Measurements from ENCODE around the gene HMX2.
A peak's percentile ranks its signal among the peaks of the same experiment; 100 is the strongest.

The HMX2 gene

DNA sequence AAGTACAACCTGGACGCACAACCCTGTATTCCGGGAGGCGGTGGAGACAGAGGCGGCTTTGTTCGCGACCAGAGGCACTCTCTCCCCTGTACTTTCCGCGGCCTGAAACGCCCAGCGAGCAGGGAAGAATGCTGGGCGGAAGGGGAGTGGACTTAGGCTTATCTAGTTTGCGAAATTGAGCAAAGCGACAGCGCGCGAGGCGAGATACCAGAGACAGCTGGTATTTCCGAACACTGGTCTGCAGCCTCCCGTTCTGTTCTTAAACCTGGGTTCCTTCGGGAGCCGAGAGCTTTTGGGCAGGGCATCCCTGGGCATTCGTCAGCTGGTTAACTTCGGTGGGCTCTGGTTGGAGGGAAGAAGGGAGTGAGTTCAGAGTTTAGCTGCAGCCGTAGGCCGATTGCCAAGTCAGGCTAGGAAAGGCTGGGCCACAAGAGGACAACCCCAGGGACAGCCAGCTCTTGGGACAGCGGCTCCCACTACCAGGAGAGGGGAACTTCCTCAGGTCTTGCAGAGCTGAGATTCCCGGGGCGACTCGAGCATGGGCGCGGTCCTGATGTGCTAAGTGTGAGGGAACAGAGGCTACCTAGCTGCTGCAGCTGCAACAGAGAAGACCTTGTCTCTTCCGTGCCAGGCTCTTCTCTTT, 8.3 kb upstream of the HMX2 start:
- no peak for DNase-seq

DNA sequence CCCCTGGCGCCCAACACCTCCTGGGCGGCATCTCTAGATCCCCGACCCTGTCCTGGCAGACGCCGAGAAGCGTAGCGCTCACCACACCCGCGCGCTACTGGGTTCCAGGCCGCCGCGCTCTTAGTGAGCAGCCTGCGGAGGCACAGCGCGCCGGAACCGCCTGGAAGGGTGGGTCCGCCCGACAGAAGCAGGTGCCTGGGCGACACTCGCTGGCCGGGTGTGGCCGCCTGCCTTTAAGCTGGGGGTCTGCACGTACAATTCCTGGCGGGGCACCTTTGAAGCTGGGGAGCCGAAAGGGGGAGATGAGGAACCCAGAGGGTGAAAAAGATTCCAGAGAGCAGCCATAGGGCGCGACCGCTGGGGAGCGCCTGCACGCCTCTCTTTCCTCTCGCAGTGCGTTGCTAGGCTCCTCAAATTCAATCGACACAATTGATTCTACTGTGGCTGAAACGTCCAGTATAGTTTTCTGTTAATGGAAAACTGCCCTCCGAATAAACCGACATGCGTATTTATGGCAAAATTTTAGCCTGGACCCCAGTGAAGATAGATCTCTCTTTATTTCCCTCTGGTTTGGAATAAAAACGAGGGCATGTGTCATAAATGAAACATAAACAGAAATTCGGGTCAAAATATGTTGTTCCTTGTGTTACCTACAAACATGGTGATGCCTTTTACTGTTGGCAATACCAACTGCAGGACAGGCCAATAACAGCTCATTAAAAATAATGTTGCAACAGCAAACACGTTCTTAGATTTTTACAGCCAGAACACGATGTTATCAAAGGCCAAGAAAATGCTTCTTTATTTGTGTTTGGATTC, 7.6 kb upstream of the HMX2 start:
- DNase-seq, result no peak

DNA sequence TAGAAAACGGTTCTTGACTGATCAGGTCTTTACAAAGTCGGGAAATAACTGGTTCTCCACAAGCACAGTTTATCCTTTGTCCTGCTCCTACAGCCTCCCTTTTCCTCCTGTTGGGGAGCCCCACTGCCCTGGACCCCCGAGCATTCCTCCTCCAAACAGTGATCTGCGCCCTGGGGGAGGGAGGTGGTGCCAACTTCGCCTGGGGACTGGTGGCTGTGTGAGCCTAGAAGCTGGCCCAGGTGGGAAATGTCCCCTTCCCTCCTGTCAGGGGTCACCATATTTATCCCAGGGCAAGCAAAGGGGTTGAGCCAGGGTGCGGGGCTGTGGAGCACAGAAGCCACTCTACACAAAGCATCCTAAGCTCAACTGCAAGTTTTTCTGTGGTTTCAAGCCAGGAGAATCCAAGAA, 6.9 kb upstream of the HMX2 start:
- no peak for DNase-seq

DNA sequence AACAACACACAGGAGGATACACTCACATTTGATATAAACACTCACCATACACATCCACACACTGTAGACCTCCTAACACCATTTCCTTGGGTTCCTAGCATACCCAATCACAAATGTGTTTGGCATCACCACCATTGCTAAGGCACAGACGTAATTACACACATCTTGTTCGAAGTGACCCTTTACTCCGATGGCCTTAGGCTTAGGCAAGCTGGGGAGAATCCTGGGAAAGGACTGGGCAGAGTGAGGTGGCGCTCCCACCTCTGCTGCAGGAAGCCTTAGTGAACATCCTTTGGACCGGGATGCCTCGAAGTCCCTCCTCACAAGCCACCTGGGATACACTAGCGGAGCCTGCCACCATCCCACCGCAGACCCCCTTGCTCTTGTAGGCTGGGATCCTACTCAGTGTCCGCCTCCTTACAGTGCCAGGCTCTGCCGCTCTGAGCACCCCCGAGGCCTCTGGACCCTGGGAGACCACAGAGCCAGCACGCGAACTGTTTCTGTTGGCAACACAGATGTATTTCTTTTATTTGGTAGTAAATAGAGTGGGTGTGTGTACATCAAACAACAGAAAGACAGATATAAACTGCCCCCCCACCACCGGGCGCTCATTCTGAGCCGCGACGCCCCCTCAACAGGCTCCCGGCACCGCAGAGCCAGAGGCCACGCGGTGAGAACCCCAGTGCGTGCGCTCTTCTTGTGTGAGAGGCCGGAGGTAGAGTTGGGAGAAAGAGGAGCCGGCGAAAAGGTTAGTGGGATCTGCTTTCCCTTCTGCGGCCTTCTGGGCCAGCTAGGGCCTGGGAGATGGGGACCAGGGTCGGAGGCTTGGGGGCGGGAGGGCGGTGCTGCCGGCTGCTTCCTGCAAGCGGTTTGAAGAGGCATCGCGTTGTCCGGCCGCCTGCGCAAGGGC, 5.9 kb upstream of the HMX2 start:
- no peak for DNase-seq

DNA sequence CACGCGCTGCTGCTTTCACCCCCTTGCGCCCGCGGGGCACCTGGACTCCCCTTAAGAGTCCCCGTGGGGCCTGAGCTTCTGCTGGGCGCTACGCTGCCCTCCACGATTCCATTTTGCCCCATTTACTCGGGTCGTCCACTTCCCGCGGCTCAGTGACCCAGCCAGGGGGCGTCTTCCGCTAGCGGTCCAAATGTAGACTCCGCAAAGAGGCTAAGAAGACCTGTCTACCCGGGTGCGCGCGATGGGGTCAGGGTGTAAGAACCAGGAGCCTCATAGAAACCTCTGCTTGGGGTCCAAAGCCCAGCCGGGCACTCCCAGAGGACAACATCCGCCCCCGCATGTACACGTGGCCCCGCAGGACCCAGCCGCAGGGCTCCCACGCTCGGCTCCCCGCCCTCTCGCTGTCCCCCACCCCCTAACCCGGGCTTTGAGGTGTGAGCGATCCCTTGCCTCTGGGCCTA, 5.2 kb upstream of the HMX2 start:
- DNase-seq, result no peak

DNA sequence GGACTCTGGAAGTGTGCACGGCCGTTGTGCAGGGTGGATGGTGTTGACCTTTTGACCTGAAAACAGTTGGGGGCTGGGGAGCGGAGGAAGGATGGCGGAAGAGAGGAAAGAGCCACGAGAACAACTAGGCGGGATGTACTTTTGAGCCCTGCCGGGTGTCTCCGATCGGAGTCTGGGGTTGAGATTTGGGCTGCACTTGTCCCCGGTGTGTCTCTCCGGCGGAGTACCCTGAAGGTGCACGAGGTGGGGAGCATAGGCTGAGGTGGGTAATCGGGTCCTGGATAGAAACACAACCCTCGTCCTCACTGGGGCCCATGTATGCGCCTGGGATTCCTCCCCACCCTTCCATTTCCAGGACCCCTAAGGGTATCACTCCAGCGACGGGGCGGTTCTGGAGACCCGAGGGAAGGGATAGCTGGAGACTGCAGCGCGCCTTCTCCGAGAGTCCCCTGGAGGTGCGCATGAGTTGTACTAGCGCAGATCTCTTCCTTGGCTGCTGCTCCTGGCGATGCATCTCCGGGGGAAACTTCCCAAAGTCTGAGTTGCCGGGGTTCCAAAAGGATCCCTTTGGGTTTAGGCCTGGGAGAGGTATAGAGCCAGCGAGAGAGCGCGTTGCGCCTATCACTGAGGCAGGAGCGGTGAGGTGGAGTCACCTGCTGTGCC, 4.6 kb upstream of the HMX2 start:
- DNase-seq, result no peak

DNA sequence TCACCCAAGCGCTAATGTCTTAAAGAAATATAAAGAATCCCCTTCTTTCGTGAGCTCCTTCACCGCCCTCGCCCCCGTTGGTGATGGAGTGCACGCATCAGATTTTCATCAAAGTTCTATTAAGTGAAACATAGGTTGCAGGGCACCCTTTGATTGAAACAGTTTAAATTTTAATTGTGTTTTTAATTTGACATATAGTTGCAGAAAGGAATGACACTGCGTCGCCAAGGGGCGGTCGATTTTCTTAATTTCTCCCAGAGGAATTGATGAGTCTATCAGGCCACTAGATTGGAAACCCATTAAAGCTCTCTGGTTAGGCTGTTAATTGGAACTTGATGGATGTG, 4.1 kb upstream of the HMX2 start:
- DNase-seq, result no peak

DNA sequence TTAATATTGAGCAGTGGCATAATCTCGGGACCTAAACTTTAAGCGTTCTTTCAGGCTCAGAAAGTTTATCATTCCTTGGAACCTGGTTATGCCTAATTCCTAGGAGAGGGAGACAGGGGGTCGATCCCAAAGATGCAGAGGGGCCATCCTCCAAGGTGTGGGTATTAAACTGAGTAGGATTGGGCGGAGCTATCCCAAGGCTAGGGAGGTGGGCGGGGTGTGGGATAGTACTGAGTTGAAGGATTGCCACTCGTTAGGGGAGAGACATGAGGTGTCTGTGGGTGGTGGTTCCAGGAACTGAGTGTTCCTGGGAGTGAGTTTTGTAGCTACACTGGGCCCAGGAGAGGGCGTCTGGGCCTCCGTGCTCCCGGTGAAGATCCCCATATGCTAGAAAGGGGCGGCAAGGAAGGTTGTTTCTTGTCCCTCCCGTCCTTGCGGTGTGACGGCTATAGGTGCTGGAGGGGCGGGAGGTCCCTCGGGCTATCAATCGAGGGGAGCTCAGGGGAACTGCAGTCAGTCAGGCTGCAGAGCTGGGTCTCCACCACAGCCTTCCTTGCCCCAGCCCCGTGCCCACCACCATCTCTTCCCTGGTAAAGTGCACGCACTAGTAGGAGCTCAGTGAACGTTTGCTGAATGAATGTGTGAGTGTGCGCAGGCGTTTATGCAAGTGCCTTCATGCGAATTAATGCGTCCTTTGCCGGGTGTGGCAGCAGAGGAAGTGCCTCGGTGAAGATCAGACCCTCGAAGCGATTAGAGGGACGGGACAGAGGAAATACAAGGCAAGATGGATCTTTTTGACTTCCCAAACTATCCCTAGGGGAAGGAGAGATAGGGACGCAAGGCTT, 3.0 kb upstream of the HMX2 start:
- peak in 1 of 2 experiments; percentile 14 for DNase-seq

DNA sequence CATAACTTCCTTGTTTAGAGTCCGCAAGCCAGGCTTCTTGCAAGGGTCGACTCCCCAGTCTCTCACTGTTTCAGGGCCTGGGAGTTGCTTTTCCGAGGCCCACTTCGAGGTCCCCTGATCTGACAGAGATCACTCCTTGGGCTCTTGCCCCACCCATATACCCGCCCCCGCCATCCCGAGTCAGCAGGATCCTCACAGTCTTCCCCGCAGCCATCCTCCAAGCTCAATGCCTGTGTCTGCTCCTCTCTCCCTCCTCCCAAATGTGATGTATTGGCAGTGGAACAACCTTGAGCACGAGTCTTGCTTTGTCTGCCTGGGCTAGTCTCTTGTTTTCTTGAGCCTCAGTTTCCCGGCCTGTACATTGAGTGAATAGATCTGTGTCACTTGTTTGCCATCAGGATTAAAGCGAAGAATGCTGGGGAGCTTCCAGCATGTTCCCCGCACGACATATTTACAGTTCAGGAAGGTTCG, 2.4 kb upstream of the HMX2 start:
- no peak for DNase-seq

DNA sequence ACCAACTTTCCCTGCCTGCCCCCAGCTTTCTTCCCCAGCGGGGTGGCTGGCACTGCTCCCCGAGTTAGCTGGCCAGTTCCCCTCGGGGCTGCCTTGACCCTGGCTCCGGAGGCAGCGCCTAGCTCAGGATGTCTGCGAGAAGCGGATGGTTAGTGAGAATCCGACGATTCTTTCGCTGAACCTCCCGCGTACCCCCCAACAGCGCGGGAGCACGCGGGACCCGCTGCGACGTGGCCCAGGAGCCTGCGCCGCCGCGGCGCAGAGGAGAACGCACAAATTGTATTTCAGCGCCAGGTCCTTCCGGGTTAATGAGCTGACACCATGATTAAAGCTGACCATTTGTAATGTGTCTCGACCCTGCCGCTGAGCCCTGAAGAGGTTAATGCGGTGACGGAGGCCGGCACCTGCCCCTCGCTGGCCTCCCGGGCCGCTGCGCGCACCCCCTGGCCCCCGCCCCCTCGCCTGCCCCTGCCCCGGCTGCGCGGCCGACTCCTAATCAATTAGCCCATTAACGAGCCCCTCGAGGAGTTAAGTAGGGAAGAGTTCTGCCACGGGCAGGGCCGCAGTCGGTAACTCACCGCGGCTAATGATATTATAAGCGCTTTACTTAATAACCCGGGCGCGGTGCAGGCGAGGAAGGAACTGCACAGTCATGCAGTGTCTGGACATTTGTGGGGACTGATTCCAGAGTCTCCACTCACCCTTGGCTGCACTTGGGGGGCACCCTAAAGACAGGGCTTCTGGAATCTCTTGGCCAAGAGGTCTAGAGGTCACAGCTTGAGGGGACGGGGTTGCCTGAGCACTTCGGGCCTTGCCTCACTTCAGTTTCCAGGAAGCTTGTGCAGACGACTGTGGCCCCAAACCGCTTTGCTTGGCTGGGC, 1.7 kb upstream of the HMX2 start:
- no peak for DNase-seq

DNA sequence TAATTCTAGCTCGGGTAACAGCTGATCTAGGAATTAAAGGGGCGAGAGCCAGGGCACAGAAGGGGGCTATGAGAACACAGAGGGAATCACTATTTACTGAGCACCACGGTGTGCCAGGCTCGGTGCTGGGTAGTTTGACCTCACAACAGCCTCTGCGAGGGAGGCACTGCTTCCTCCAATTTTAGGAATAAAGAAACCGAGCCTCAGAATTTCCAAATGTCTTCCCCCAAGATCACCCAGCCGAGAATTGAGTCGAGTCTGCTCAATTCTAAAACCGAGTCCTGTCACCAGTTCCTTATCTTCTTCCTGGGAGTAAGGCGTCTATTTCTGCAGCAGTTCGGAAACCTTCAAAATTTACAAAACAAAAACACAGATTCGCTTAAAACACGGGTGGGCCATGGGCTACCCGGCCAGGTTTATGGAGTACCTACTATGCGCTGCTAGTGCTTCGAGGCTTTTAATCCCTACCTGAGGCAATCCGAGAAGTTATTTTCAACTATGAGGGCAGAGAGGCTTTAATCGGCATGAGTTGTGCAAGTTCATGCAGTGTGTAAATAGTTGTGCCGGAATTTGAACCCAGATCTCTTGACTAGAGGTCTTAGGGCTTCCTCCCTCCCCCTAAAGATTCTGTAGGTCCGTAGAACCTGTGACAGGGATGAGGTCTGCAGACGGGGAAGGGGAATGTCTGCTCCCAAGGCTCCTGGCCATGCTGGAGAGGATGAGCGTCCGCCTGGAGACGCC, 872 bp upstream of the HMX2 start:
- no peak for DNase-seq

DNA sequence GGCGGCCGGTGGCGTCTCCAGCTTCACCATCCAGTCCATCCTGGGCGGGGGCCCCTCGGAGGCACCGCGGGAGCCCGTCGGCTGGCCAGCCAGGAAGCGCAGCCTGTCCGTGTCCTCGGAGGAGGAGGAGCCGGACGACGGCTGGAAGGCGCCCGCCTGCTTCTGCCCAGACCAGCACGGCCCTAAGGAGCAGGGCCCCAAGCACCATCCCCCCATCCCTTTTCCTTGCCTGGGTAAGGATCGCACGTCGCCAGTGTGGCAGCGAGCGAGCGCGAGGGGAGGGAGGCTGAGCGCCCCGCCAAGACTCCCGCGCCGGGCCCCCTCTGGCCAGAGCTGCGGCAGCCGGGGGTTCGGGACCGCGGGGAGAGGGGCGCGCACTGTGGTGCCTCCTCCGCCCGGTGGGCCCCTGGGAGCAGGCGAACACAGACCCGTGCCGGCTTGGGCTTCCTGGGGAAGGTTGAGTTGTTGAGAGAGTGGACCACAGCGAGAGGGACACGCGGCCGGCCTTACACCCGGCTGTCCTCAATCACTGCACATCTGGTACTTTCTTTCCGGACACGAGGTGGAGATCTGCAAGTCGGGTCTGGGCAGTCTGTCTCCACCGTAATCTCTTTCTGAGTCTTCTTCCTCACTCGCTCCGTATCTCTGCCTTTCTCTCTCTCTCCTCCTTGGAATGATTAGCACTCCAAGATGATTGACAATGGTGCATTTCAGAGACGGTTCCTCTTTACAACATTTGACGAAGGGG, 652 bp downstream of the HMX2 start:
- no peak for DNase-seq

DNA sequence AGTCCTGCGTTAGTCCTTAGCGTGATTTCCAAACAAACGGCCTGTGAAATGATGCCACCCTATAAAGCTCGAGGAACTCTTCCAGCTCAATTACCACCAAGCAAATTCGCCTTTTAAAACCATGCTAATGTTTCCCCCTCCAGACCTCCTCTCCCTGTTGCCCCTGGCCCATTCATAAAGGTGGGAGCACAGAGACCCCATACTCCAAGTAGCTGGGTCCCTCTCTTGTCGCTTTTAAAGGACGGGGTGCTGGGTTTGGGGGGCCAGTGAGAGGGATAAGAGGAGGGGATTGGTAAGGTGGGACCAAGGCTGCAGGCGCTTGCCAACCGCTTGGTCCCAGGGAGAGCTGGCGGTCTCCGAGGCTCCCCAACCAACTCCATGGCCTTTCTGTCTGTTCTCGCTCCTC, 1.2 kb downstream of the HMX2 start:
- no peak for DNase-seq

DNA sequence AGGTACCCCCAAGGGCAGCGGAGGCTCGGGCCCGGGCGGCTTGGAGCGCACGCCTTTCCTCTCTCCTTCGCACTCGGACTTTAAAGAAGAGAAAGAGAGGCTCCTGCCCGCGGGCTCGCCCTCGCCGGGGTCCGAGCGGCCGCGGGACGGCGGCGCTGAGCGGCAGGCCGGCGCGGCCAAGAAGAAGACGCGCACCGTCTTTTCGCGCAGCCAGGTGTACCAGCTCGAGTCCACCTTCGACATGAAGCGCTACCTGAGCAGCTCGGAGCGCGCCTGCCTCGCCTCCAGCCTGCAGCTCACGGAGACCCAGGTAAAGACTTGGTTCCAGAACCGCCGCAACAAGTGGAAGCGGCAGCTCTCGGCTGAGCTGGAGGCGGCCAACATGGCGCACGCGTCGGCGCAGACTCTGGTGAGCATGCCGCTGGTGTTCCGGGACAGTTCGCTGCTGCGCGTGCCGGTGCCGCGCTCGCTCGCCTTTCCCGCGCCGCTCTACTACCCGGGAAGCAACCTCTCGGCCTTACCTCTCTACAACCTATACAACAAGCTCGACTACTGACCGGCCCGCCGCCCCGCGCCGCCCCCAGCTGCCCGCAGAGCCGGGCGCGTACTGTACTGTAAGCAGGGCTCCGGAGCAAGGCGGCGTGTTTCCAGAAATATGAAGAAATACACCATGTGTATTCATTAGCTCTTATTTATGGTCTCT, 1.8 kb downstream of the HMX2 start:
- no peak for DNase-seq

DNA sequence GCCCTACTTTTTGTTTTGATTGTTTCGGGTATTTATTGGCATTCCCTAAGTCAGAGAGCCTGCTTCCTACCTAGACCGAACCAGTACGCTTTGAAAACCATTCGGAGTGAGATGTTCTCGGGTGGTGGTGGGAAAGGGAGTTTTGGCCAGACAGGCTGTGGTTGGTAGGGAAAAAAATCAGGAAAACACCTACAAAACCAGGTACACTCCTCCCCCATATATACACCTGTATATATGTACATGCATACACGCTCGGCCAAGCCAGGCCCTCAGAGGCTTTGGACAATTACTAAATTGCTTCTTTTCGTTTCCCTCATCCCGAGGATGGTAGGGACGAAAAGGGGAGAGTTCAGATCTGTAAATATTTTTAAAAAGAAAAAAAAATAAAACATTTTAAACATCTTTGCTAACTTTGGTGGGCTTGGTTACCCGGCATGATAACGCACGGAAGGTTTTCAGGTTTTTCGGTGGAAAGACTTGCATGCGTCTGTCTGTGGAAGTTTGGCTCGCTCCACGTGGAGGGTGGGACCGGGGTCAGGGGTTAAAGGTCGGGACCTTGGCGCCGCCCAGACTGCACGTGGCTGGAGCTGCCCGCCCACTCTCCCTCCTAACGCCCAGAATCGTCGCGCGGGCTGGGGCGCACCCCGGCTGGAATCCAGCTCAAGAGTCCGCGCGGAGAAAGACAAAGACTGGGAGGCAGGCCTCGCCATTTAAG, 2.5 kb downstream of the HMX2 start:
- no peak for DNase-seq

DNA sequence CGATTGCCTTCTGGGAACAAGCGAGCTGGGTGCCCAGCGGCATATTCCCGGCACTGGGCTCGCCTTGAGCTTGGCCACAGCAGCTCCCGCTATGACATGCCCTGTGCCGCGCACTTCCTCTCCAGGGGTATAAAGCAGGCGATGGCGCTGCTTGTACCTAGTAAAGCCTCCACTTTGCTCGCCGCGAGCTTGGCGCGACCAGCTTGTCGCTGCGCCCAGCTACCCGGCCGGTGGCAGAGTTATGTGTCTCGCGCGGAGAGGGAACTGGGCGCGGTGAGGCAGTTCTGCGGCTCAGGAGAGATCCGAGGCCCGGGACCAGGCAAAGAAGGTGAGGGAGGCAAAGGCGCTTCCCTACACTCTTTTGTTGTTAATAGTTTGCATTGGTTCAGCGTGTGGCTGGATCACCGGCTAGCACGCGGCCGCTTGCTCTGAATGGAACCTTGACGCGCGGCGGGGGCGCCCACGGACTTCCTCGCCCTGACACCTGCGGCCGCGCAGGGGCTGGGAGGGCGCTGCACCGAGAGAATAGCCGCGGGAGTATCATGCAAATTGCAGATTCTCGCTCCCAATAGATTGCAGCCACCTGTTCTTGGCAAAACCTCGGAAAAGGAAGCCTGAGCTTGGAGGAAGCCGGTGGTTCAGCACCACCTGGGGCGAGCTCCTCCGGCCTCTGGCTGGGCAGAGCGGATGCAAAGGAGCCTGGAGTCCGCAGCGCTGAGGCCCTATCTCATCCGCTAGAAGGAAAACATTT, 3.2 kb downstream of the HMX2 start:
- peak; percentile 48 to 64 for DNase-seq

DNA sequence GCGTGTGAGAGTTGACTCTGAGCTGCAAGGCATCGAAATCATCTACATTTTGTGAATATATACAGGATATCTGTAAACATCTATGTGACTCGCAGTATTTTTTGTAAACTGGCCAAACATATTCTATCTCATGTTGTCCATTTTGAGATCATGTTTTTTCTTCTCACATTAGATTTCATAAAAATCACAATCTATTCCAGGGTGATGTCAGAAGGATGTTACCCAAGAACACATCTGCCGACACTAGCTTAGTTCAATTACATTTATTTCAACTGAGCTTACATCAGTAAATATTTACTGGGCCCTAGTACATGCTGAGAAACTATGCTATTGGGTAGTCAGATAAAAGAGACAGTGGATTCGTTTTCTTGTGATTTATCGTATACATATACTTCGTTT, 3.8 kb downstream of the HMX2 start:
- no peak for DNase-seq

Measured in Kasumi-1 (cell line).